AG04450 (cell line): Measurements from ENCODE around the gene PLXNA4. TPM values are rescaled to one million over a fixed set of nuclear protein-coding genes. Genes with fewer than 3 reads are reported as not detected.

Source experiments
- CTCF ChIA-PET: fragments of 300-600, 350-600 bp; formaldehyde crosslinking; extraction: SDS; loops from one replicate; lab custom pipeline; 2022; ENCODE audit warnings: antibody characterized with exemption, inconsistent platforms; lab: Charles Lee
- POLR2A ChIA-PET: fragments of 350-600 bp; formaldehyde crosslinking; extraction: SDS; loops from one replicate; lab custom pipeline; 2021; ENCODE audit warnings: antibody characterized with exemption, inconsistent platforms; lab: Yijun Ruan, JAX
- DNase-seq: peaks from one replicate; pipeline ENCODE4 v3.0.0-alpha.2; 2011; ENCODE audit warnings: low read depth, low spot score
- H3K27ac ChIP-seq: one replicate; pipeline ENCODE4 v1.5.1; 2012; ENCODE audit warnings: low read depth, low read length, control low read depth
- H3K27me3 ChIP-seq: one replicate; pipeline ENCODE4 v1.6.0; 2012; ENCODE audit warnings: low read length; ENCODE audit not compliant: control insufficient read depth, insufficient read depth
- H3K4me3 ChIP-seq: 2 replicates; pipeline ENCODE4 v1.5.1; 2011; ENCODE audit warnings: mild to moderate bottlenecking, low read depth, low read length, control low read depth
- H3K9me3 ChIP-seq: 2 replicates; pipeline ENCODE4 v1.5.1; 2012; ENCODE audit warnings: low read length; ENCODE audit not compliant: control insufficient read depth, insufficient read depth
- polyA plus RNA-seq: library from polyadenylated mRNA; depleted of rRNA; stranded (reverse); fragments of >200 nt; gene quantifications from 2 replicates; pipeline ENCODE4 v1.2.3, GENCODE V29; 2011
- TF ChIP-seq, protein P1 (sequence below): IDR thresholded peaks from 2 replicates; pipeline ENCODE4 v1.5.1; 2011; ENCODE audit warnings: low read depth, low read length, control low read depth, inconsistent platforms

PLXNA4 gene
- polyA plus RNA-seq, 1 experiment: 0.05 TPM

DNA sequence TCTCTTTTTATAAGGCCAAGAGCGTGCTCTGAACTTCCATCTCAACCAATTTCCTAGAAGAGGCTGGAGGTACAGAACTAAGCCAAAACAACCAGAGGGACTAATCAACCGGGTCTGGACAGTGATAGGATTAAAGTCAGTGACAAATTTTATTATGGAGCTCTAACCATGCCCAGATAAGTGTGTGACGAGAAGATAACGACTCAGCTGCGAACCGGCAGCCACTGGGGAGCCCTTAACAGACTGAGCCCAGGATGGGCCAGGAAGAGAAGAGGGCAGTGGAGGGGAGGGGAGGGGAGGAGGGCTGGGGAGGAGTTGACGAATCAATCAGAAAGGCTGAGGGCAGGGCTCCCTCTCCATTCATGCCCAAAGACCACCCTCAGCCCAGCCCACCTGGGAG, 119.9 kb downstream of the PLXNA4 start:
- H3K27ac ChIP-seq: no peak overlapping the region
- H3K9me3 ChIP-seq: no peaks in the 10 kb centered on the region
- DNase-seq: no peak
- H3K27me3 ChIP-seq: peaks cover 3% of the 10 kb centered on the region
- ChIA-PET CTCF (no interaction called here), POLR2A (no interaction called here)
- TF ChIP-seq, protein P1, sequence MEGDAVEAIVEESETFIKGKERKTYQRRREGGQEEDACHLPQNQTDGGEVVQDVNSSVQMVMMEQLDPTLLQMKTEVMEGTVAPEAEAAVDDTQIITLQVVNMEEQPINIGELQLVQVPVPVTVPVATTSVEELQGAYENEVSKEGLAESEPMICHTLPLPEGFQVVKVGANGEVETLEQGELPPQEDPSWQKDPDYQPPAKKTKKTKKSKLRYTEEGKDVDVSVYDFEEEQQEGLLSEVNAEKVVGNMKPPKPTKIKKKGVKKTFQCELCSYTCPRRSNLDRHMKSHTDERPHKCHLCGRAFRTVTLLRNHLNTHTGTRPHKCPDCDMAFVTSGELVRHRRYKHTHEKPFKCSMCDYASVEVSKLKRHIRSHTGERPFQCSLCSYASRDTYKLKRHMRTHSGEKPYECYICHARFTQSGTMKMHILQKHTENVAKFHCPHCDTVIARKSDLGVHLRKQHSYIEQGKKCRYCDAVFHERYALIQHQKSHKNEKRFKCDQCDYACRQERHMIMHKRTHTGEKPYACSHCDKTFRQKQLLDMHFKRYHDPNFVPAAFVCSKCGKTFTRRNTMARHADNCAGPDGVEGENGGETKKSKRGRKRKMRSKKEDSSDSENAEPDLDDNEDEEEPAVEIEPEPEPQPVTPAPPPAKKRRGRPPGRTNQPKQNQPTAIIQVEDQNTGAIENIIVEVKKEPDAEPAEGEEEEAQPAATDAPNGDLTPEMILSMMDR: no peak
- H3K4me3 ChIP-seq: no peak overlapping the region

DNA sequence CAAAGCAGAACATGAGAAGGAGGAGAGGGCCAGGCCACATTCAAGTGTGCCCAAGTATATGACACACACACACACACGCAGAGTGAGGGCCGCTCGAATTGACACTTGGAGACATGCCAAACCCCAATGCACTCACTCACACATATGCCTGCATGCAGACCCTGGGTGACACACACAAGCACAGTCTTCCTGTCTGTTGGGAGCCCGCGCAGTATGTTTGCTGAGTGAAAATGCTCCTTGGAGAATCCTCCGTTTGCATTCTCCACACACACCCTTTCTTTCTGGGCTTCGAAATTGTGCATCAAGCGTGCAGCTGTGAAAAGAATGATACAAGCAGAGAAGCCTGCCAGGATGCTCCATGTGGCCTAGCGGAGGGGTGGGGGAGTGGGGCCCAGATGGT, 120.9 kb downstream of the PLXNA4 start:
- POLR2A ChIA-PET: no interaction called here
- TF ChIP-seq, protein P1: no peak

DNA sequence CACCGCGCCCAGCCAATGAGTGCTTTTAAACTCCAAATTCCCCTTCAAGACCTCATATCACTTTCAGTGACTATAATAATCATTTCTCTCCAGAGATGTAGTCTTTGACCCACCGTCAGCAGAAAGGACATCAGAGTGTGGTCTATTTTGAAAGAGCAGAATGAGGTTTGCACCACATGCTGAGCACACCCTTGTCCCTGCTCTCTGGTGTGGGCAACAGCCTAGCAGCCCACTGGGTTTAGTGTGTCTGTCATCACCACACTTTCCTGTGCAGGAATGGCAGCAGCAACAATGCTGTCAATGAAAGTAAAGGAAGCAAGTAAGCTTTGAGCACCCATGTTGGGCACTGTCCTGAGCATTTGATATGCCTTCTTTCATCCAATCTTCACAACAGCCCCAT, 122.4 kb downstream of the PLXNA4 start:
- Histone ChIP-seq H3K9me3 (no peaks in the 10 kb centered on the region), H3K27me3 (peaks cover 3% of the 10 kb centered on the region), H3K4me3 (no peak overlapping the region), H3K27ac (no peak overlapping the region)
- CTCF ChIA-PET: no interaction called here
- DNase-seq: no peak
- POLR2A ChIA-PET: no interaction called here
- TF ChIP-seq, protein P1: no peak

More for the DNA sequence above, 120.9 kb downstream of the PLXNA4 start:
- Histone ChIP-seq H3K9me3 (no peaks in the 10 kb centered on the region), H3K4me3 (no peak overlapping the region), H3K27ac (no peak overlapping the region), H3K27me3 (peaks cover 3% of the 10 kb centered on the region)
- no peak for DNase-seq
- CTCF ChIA-PET: interaction anchor here (0.5 kb wide), 1 partner anchor 257 kb away, joined by 3 read pairs; no protein-coding TSS in a partner anchor

DNA sequence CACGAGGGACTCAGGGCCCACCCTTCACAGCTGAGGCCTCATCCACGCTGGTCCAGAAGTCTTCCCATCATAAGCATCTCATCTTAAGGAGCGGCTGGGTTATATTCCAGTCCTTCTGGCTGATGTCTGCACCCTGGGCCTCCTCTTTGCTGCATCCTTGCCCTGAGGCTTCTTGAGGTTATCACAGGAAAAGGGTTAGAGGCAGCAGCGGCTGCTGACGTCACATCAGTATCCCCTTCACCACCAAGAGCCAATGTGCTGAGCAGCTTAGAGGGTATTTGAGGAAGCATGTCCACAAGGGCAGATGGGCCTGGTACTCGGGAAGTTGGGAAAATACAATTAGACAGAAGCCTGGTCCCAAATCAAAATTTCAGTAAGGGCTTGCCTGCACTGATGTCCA, 125.1 kb downstream of the PLXNA4 start:
- Histone ChIP-seq H3K27ac (no peak overlapping the region), H3K27me3 (no peaks in the 10 kb centered on the region), H3K9me3 (no peaks in the 10 kb centered on the region), H3K4me3 (no peak overlapping the region)
- no peak for DNase-seq
- TF ChIP-seq, protein P1: no peak
- ChIA-PET POLR2A (no interaction called here), CTCF (no interaction called here)

DNA sequence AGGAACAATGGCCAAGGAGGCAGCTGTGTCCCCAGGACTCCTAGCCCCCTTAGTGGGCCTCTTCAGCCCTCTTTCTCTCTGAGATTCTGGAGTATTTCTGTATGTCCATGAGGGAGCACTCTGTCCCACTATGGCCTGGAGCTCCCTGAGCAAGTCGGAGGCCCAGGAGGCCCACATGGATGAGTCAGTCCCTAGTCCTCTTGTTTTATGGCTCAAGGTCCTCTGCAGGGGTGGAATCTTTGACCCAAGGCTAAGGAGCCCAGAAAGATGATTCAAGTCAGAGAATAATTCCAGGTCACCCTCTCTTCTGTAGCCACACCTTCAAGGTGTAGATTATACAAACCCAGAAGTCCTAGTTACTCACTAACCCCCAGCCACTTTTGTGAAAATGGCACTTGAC, 125.6 kb downstream of the PLXNA4 start:
- POLR2A ChIA-PET: no interaction called here
- Histone ChIP-seq H3K4me3 (no peak overlapping the region), H3K27ac (no peak overlapping the region), H3K27me3 (no peaks in the 10 kb centered on the region), H3K9me3 (no peaks in the 10 kb centered on the region)
- DNase-seq: no peak
- TF ChIP-seq, protein P1: no peak
- CTCF ChIA-PET: no interaction called here
